HG02798 (cell line): ENCODE measurements around the gene PACS2.

ENCODE experiments used
- ATAC-seq: cut with Tn5 transposase; IDR thresholded peaks from one replicate; pipeline ENCODE4 v1.9.1; 2021; ENCODE audit warnings: mild to moderate bottlenecking; ENCODE audit not compliant: unreplicated experiment, poor library complexity

PACS2 gene

GRCh38 chr14:105432657-105433056 is 118.1 kb downstream of the PACS2 start:
- no peak for ATAC-seq

- ATAC-seq, result no peak
Observed at GRCh38 chr14:105433161-105433605, 118.6 kb downstream of the PACS2 start.

- no peak for ATAC-seq
Observed at GRCh38 chr14:105436402-105436801, 121.9 kb downstream of the PACS2 start.

- no peak for ATAC-seq
Observed at GRCh38 chr14:105436891-105437722, 122.6 kb downstream of the PACS2 start.

- ATAC-seq, result no peak
Observed at GRCh38 chr14:105437723-105438500, 123.4 kb downstream of the PACS2 start.

GRCh38 chr14:105439179-105439578 is 124.6 kb downstream of the PACS2 start:
- no peak for ATAC-seq

- no peak for ATAC-seq
Observed at GRCh38 chr14:105439710-105440553, 125.4 kb downstream of the PACS2 start.

GRCh38 chr14:105440554-105440900 is 126.0 kb downstream of the PACS2 start:
- no peak for ATAC-seq

GRCh38 chr14:105440992-105441391 is 126.4 kb downstream of the PACS2 start:
- no peak for ATAC-seq

GRCh38 chr14:105442125-105442524 is 127.6 kb downstream of the PACS2 start:
- no peak for ATAC-seq

- no peak for ATAC-seq
Observed at GRCh38 chr14:105442834-105443233, 128.3 kb downstream of the PACS2 start.

- ATAC-seq, result no peak
Observed at GRCh38 chr14:105444859-105445258, 130.3 kb downstream of the PACS2 start.

- ATAC-seq, result no peak
Observed at GRCh38 chr14:105445290-105445689, 130.7 kb downstream of the PACS2 start.

GRCh38 chr14:105445901-105446845 is 131.6 kb downstream of the PACS2 start:
- ATAC-seq, result no peak

- no peak for ATAC-seq
Observed at GRCh38 chr14:105446971-105447370, 132.4 kb downstream of the PACS2 start.
